HCT116 (cell line): ENCODE measurements around the gene HAND2. TPM values are rescaled to one million over a fixed set of nuclear protein-coding genes. Genes with fewer than 3 reads are reported as not detected.

Experiments used
- ATAC-seq: fragments of 200-7000 bp; cut with Tn5 transposase; 2 replicates; pipeline ENCODE4 v1.9.1; 2020; ENCODE audit warnings: mild to moderate bottlenecking, moderate library complexity
- BruUV-seq: library from RNA; stranded (reverse); fragments of 400-500 nt; replicated peaks from 2 replicates; lab custom pipeline; 2021; lab: Mats Ljungman, UMichigan
- CTCF ChIA-PET: fragments of 300-600 bp; sonication (Branson Sonifier 250); formaldehyde crosslinking; loops from one replicate; lab custom pipeline; 2021; ENCODE audit warnings: antibody characterized with exemption; lab: Charles Lee
- POLR2A ChIA-PET: fragments of 300-600, 350-600 bp; sonication (Branson Sonifier 250); formaldehyde crosslinking; loops from one replicate; lab custom pipeline; 2021; ENCODE audit warnings: antibody characterized with exemption; lab: Charles Lee
- RAD21 ChIA-PET, 2 experiments: fragments of 300-600 bp; sonication (Branson Sonifier 250); formaldehyde crosslinking; loops; one replicate each; lab custom pipeline; 2023; ENCODE audit warnings: low total read pairs in 2 of 2; ENCODE audit not compliant: uncharacterized antibody in 2 of 2, unreplicated experiment in 2 of 2, low non-redundant PET in 1 of 2; lab: Charles Lee
- DNase-seq: peaks from one replicate; pipeline ENCODE4 v3.0.0-alpha.2; 2010; ENCODE audit warnings: low read depth, low spot score
- H2AFZ ChIP-seq: fragments of 200-600 bp; shearing (Covaris generic), sonication (generic); 2 replicates; pipeline ENCODE4 v1.6.1; 2017; ENCODE audit warnings: low read depth, mixed run types, mixed read lengths, antibody characterized with exemption, low read length; ENCODE audit not compliant: poor library complexity, severe bottlenecking
- H3K27ac ChIP-seq: 2 replicates; pipeline ENCODE4 v1.5.1; 2012; ENCODE audit warnings: low read depth, low read length
- H3K27me3 ChIP-seq: fragments of 200-600 bp; sonication (generic); 2 replicates; pipeline ENCODE4 v1.6.1; 2016; ENCODE audit warnings: mixed run types, low read length, mixed read lengths; ENCODE audit not compliant: insufficient read depth
- H3K36me3 ChIP-seq, 2 experiments: fragments of 200-500 bp in 1 of 2; fragments of 200-600 bp in 1 of 2; sonication (Bioruptor generic) in 1 of 2; sonication (generic) in 1 of 2; 2 replicates each; pipeline versions ENCODE4 v1.5.1 to v1.6.1; 2014 to 2016; ENCODE audit warnings: low read length in 2 of 2, inconsistent platforms in 1 of 2, mixed read lengths in 1 of 2, mixed run types in 1 of 2; ENCODE audit not compliant: insufficient read depth in 2 of 2, control insufficient read depth in 1 of 2
- H3K4me1 ChIP-seq, 2 experiments: fragments of 200-600 bp in 1 of 2; sonication (generic) in 1 of 2; 2 replicates each; pipeline versions ENCODE4 v1.5.1 to v1.6.1; 2012 to 2017; ENCODE audit warnings: low read length in 2 of 2, inconsistent platforms in 1 of 2, mild to moderate bottlenecking in 1 of 2, mixed read lengths in 1 of 2, mixed run types in 1 of 2, moderate library complexity in 1 of 2; ENCODE audit not compliant: insufficient read depth in 2 of 2, control insufficient read depth in 1 of 2
- H3K4me2 ChIP-seq: fragments of 200-600 bp; sonication (generic); 2 replicates; pipeline ENCODE4 v1.6.1; 2017; ENCODE audit warnings: mixed run types, low read length, mixed read lengths
- H3K4me3 ChIP-seq, 2 experiments: fragments of 200-600 bp in 1 of 2; sonication (generic) in 1 of 2; replicated peaks in 1 of 2; 2 replicates each; pipeline ENCODE4 v1.5.1; 2011 to 2016; ENCODE audit warnings: low read length in 2 of 2, control low read depth in 1 of 2, low read depth in 1 of 2, mild to moderate bottlenecking in 1 of 2, mixed read lengths in 1 of 2, mixed run types in 1 of 2
- H3K79me2 ChIP-seq: fragments of 200-600 bp; sonication (generic); 2 replicates; pipeline ENCODE4 v1.6.1; 2017; ENCODE audit warnings: mild to moderate bottlenecking, mixed run types, low read length, moderate library complexity, mixed read lengths; ENCODE audit not compliant: insufficient read depth
- H3K9ac ChIP-seq: fragments of 200-600 bp; sonication (generic); 2 replicates; pipeline ENCODE4 v1.6.1; 2016; ENCODE audit warnings: low read length, mixed read lengths
- H3K9me2 ChIP-seq: fragments of 200-600 bp; sonication (generic), shearing (Covaris generic); 2 replicates; pipeline ENCODE4 v1.6.1; 2017; ENCODE audit warnings: mixed run types, mild to moderate bottlenecking, moderate library complexity; ENCODE audit not compliant: insufficient read depth
- H3K9me3 ChIP-seq, 2 experiments: fragments of 200-500 bp in 1 of 2; fragments of 200-600 bp in 1 of 2; sonication (Bioruptor generic) in 1 of 2; sonication (generic) in 1 of 2; 2 replicates each; pipeline ENCODE4 v1.6.1; 2014 to 2017; ENCODE audit warnings: low read length in 2 of 2, mixed read lengths in 2 of 2, inconsistent platforms in 1 of 2, low read depth in 1 of 2, mild to moderate bottlenecking in 1 of 2, mixed run types in 1 of 2, moderate library complexity in 1 of 2; ENCODE audit not compliant: control insufficient read depth in 1 of 2, insufficient read depth in 1 of 2
- H4K20me1 ChIP-seq: fragments of 200-600 bp; sonication (generic), shearing (Covaris generic); 2 replicates; pipeline ENCODE4 v1.6.1; 2017; ENCODE audit warnings: mixed run types, mild to moderate bottlenecking, moderate library complexity; ENCODE audit not compliant: insufficient read depth
- CBX3 ChIP-seq: IDR thresholded peaks from 2 replicates; pipeline ENCODE4 v1.6.1; 2012; ENCODE audit warnings: low read depth
- EGR1 ChIP-seq: IDR thresholded peaks from 2 replicates; pipeline ENCODE4 v1.6.1; 2012; ENCODE audit warnings: low read depth
- EZH2 ChIP-seq: fragments of 200-600 bp; sonication (generic); IDR thresholded peaks from 2 replicates; pipeline ENCODE4 v1.6.1; 2017; ENCODE audit warnings: antibody characterized with exemption, mixed run types
- EZH2phosphoT487 ChIP-seq: fragments of 200-600 bp; IDR thresholded peaks from 2 replicates; pipeline ENCODE4 v1.6.1; 2018; ENCODE audit warnings: antibody characterized with exemption, borderline replicate concordance
- SRF ChIP-seq: IDR thresholded peaks from 2 replicates; pipeline ENCODE4 v1.6.1; 2012; ENCODE audit warnings: low read depth
- TCF7L2 ChIP-seq: IDR thresholded peaks from 2 replicates; pipeline ENCODE4 v1.7.0; 2011; ENCODE audit warnings: borderline replicate concordance, inconsistent platforms; ENCODE audit not compliant: insufficient read depth, insufficient read length; ENCODE audit errors: extremely low read depth
- YY1 ChIP-seq: IDR thresholded peaks from 2 replicates; pipeline ENCODE4 v1.6.1; 2011; ENCODE audit warnings: low read length, low read depth, moderate library complexity, mild to moderate bottlenecking; ENCODE audit not compliant: insufficient replicate concordance; ENCODE audit errors: extremely low read depth
- ZFX ChIP-seq: fragments of 450-650 bp; IDR thresholded peaks from 2 replicates; pipeline ENCODE4 v1.6.1; 2017
- intact Hi-C: fragments of 100-400 bp; cut with micrococcal nuclease; formaldehyde crosslinking; loops from 2 replicates; pipeline ENCODE4 v1.10.0; 2022
- total RNA-seq: library from RNA; stranded (reverse); gene quantifications from one replicate; pipeline ENCODE4 v1.2.1, GENCODE V29; 2021; ENCODE audit not compliant: unreplicated experiment
- TF ChIP-seq, protein P1 (sequence below): IDR thresholded peaks from 2 replicates; pipeline ENCODE4 v1.6.1; 2012; ENCODE audit warnings: low read depth
- TF ChIP-seq, protein P2 (sequence below), 3 experiments: fragments of 200-600 bp in 1 of 3; sonication (generic) in 1 of 3; IDR thresholded peaks in 2 of 3; conservative IDR thresholded peaks in 1 of 3; 2 replicates each; pipeline ENCODE4 v1.5.1; 2012 to 2017; ENCODE audit warnings: low read depth in 2 of 3, low read length in 2 of 3, antibody characterized with exemption in 1 of 3, borderline replicate concordance in 1 of 3, control low read depth in 1 of 3, mild to moderate bottlenecking in 1 of 3, mixed read lengths in 1 of 3, mixed run types in 1 of 3, moderate library complexity in 1 of 3; ENCODE audit not compliant: insufficient read depth in 1 of 3
- TF ChIP-seq, protein P3 (sequence below): IDR thresholded peaks from 2 replicates; pipeline ENCODE4 v1.6.1; 2012
- TF ChIP-seq, protein P4 (sequence below): IDR thresholded peaks from 2 replicates; pipeline ENCODE4 v1.6.1; 2011; ENCODE audit warnings: mild to moderate bottlenecking, low read length, moderate library complexity; ENCODE audit not compliant: insufficient replicate concordance; ENCODE audit errors: extremely low read depth

Gene HAND2
- total RNA-seq, 1 experiment from 2014 or later, result not detected

DNA sequence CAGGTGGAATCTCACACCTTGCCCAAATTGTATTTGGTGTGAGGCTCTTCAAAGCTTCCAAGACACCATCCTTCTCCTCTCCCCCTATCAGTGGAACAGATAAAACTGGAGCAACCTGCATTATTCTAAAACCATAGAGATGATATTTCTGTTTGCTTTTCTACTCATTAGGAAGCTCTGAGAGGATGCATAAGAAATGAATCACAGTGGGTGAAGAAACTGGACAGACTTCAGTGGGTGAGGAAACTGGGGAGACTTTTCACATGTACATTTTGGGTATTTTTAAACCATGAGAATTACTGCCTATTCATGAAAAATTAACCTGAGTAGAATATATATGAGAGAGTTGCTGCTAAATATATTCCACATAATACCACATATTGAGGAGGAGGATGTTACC is 16.4 kb downstream of the HAND2 start:
- H3K79me2 ChIP-seq, result no peaks in the 10 kb centered on the region
- DNase-seq (no peak), ATAC-seq (no peak)
- H3K36me3 ChIP-seq, result no peaks in the 10 kb centered on the region
- H3K4me1 ChIP-seq, result no peaks in the 10 kb centered on the region
- H3K9me2 ChIP-seq, result no peaks in the 10 kb centered on the region
- RAD21 ChIA-PET, result no interaction called here
- no peak overlapping the region for H3K27ac ChIP-seq
- no peaks in the 10 kb centered on the region for H3K9me3 ChIP-seq
- H4K20me1 ChIP-seq, result no peaks in the 10 kb centered on the region
- intact Hi-C loops, result no loop called here
- no peak overlapping the region for H3K9ac ChIP-seq
- CTCF ChIA-PET, result no interaction called here
- no peak overlapping the region for H3K4me3 ChIP-seq
- peaks cover 31% of the 10 kb centered on the region for H3K27me3 ChIP-seq
- no TSS peak for BruUV-seq
- H2AFZ ChIP-seq, result no peak overlapping the region
- POLR2A ChIA-PET, result no interaction called here
- TF ChIP-seq SRF, result no peak
- TF ChIP-seq EZH2phosphoT487, result no peak
- TF ChIP-seq, all 23 proteins: peak for 0
- H3K4me2 ChIP-seq, result no peak overlapping the region

DNA sequence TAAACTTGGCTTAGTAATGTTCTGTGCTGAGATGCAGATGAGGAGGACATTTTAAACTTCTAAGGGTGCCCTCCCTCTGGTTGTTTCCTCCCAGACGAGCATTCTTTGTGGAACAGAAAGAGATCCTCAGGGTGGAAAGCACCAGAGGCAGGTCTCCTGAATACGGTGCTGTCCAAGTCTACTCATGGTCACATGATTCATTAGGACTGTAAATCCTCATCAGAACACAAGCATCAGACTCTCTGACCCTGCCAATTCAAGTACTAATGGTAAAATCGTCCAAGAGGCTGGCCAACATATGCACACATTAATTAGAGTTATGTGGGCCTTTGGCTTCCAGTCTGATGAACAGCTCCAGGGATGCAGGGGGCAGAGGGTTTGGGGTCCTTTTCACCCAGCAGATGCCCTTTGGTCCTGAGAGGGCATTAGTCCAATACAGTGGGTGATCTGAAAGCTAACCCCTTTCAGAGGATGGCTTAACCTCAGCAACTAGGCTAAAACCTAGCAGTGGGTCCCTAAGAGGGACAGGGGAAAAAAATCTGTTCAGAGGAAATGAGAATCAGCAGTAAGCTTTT is 18.2 kb downstream of the HAND2 start:
- ChIA-PET CTCF (no interaction called here), POLR2A (no interaction called here), RAD21 (no interaction called here)
- Histone ChIP-seq H3K79me2 (no peaks in the 10 kb centered on the region), H3K9ac (no peak overlapping the region), H4K20me1 (no peaks in the 10 kb centered on the region), H3K9me2 (no peaks in the 10 kb centered on the region), H2AFZ (no peak overlapping the region), H3K4me2 (no peak overlapping the region), H3K36me3 (no peaks in the 10 kb centered on the region), H3K4me1 (no peaks in the 10 kb centered on the region), H3K4me3 (no peak overlapping the region), H3K9me3 (no peaks in the 10 kb centered on the region), H3K27ac (no peak overlapping the region), H3K27me3 (peaks cover 31% of the 10 kb centered on the region)
- no TSS peak for BruUV-seq
- no peak for DNase-seq
- no peak for ATAC-seq
- intact Hi-C loops, result no loop called here
- TF ChIP-seq CBX3 (no peak), TCF7L2 (no peak), YY1 (no peak), EZH2 (no peak), EGR1 (no peak), ZFX (no peak)
- TF ChIP-seq, protein P1, sequence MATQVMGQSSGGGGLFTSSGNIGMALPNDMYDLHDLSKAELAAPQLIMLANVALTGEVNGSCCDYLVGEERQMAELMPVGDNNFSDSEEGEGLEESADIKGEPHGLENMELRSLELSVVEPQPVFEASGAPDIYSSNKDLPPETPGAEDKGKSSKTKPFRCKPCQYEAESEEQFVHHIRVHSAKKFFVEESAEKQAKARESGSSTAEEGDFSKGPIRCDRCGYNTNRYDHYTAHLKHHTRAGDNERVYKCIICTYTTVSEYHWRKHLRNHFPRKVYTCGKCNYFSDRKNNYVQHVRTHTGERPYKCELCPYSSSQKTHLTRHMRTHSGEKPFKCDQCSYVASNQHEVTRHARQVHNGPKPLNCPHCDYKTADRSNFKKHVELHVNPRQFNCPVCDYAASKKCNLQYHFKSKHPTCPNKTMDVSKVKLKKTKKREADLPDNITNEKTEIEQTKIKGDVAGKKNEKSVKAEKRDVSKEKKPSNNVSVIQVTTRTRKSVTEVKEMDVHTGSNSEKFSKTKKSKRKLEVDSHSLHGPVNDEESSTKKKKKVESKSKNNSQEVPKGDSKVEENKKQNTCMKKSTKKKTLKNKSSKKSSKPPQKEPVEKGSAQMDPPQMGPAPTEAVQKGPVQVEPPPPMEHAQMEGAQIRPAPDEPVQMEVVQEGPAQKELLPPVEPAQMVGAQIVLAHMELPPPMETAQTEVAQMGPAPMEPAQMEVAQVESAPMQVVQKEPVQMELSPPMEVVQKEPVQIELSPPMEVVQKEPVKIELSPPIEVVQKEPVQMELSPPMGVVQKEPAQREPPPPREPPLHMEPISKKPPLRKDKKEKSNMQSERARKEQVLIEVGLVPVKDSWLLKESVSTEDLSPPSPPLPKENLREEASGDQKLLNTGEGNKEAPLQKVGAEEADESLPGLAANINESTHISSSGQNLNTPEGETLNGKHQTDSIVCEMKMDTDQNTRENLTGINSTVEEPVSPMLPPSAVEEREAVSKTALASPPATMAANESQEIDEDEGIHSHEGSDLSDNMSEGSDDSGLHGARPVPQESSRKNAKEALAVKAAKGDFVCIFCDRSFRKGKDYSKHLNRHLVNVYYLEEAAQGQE, result no peak
- TF ChIP-seq, protein P2, sequence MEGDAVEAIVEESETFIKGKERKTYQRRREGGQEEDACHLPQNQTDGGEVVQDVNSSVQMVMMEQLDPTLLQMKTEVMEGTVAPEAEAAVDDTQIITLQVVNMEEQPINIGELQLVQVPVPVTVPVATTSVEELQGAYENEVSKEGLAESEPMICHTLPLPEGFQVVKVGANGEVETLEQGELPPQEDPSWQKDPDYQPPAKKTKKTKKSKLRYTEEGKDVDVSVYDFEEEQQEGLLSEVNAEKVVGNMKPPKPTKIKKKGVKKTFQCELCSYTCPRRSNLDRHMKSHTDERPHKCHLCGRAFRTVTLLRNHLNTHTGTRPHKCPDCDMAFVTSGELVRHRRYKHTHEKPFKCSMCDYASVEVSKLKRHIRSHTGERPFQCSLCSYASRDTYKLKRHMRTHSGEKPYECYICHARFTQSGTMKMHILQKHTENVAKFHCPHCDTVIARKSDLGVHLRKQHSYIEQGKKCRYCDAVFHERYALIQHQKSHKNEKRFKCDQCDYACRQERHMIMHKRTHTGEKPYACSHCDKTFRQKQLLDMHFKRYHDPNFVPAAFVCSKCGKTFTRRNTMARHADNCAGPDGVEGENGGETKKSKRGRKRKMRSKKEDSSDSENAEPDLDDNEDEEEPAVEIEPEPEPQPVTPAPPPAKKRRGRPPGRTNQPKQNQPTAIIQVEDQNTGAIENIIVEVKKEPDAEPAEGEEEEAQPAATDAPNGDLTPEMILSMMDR (IDR thresholded peaks at IDR 0.05 in 2 of 3, conservative IDR thresholded peaks at IDR 0.05 in 1 of 3; ENCODE audit: borderline replicate concordance in 1 of 3, insufficient read depth in 1 of 3, low read depth in 2 of 3, low read length in 2 of 3), result no peak
- TF ChIP-seq, protein P3, sequence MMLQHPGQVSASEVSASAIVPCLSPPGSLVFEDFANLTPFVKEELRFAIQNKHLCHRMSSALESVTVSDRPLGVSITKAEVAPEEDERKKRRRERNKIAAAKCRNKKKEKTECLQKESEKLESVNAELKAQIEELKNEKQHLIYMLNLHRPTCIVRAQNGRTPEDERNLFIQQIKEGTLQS, result no peak
- TF ChIP-seq, protein P4, sequence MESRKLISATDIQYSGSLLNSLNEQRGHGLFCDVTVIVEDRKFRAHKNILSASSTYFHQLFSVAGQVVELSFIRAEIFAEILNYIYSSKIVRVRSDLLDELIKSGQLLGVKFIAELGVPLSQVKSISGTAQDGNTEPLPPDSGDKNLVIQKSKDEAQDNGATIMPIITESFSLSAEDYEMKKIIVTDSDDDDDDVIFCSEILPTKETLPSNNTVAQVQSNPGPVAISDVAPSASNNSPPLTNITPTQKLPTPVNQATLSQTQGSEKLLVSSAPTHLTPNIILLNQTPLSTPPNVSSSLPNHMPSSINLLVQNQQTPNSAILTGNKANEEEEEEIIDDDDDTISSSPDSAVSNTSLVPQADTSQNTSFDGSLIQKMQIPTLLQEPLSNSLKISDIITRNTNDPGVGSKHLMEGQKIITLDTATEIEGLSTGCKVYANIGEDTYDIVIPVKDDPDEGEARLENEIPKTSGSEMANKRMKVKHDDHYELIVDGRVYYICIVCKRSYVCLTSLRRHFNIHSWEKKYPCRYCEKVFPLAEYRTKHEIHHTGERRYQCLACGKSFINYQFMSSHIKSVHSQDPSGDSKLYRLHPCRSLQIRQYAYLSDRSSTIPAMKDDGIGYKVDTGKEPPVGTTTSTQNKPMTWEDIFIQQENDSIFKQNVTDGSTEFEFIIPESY, result no peak
